H1 (cell line): ENCODE results near the gene OSBP2. TPM values are rescaled to one million over a fixed set of nuclear protein-coding genes. Genes with fewer than 3 reads are reported as not detected.

Experiments used
- CTCF ChIA-PET: fragments of 300-600 bp; sonication (Branson Sonifier 250); formaldehyde crosslinking; loops from one replicate; lab custom pipeline; 2021; ENCODE audit not compliant: partially characterized antibody; lab: Charles Lee
- POLR2A ChIA-PET: fragments of 300-600 bp; sonication (Branson Sonifier 250); formaldehyde crosslinking; loops from one replicate; lab custom pipeline; 2021; ENCODE audit warnings: inconsistent platforms; ENCODE audit not compliant: partially characterized antibody; lab: Charles Lee
- DNase-seq, 2 experiments: peaks; one replicate each; pipeline versions ENCODE4 v3.0.0 to v3.0.0-alpha.2; 2010 to 2022; ENCODE audit warnings: low spot score in 2 of 2, low read depth in 1 of 2, mixed read lengths in 1 of 2
- FAIRE-seq: peaks from 2 replicates; lab custom pipeline; 2011; peaks lifted over from hg19 to GRCh38; lab: Jason Lieb, UNC
- H2AFZ ChIP-seq: 2 replicates; pipeline ENCODE4 v1.8.1; 2012; ENCODE audit warnings: low read length, inconsistent platforms
- H2AK5ac ChIP-seq: 2 replicates; pipeline ENCODE4 v1.6.1; 2013; ENCODE audit warnings: low read depth, low read length
- H2BK120ac ChIP-seq: replicated peaks from 2 replicates; pipeline ENCODE3; 2013; ENCODE audit warnings: low read depth, low read length, inconsistent platforms
- H2BK12ac ChIP-seq: 2 replicates; pipeline ENCODE4 v1.6.1; 2013; ENCODE audit warnings: low read depth, low read length
- H2BK15ac ChIP-seq: 2 replicates; pipeline ENCODE4 v1.6.1; 2013; ENCODE audit warnings: low read length
- H2BK20ac ChIP-seq: 2 replicates; pipeline ENCODE4 v1.6.1; 2013; ENCODE audit warnings: low read length
- H2BK5ac ChIP-seq: 2 replicates; pipeline ENCODE4 v1.6.1; 2013; ENCODE audit warnings: low read depth, low read length
- H3K14ac ChIP-seq: 2 replicates; pipeline ENCODE4 v1.6.1; 2013; ENCODE audit warnings: inconsistent platforms; ENCODE audit not compliant: insufficient read length
- H3K18ac ChIP-seq: 2 replicates; pipeline ENCODE4 v1.6.1; 2013; ENCODE audit warnings: low read length; ENCODE audit errors: extremely low read depth
- H3K23ac ChIP-seq: 2 replicates; pipeline ENCODE4 v1.6.1; 2013; ENCODE audit warnings: inconsistent platforms; ENCODE audit not compliant: insufficient read length
- H3K23me2 ChIP-seq: 2 replicates; pipeline ENCODE4 v1.6.1; 2013; ENCODE audit warnings: low read depth, low read length
- H3K27ac ChIP-seq: 2 replicates; pipeline ENCODE4 v1.6.1; 2011; ENCODE audit warnings: low read depth, low read length, inconsistent platforms
- H3K27me3 ChIP-seq, 4 experiments: replicated peaks in 1 of 4; 1 replicate in 1 of 4; 2 replicates in 3 of 4; pipeline versions ENCODE4 v1.6.1 to v1.8.1; 2011 to 2013; ENCODE audit warnings: low read length in 3 of 4, mild to moderate bottlenecking in 3 of 4, inconsistent platforms in 2 of 4, mixed read lengths in 2 of 4, moderate library complexity in 1 of 4; ENCODE audit not compliant: control insufficient read depth in 3 of 4, insufficient read depth in 3 of 4; ENCODE audit errors: extremely low read depth in 1 of 4
- H3K36me3 ChIP-seq, 4 experiments: 2 replicates each; pipeline versions ENCODE4 v1.6.1 to v1.8.1; 2011 to 2013; ENCODE audit warnings: mild to moderate bottlenecking in 4 of 4, low read length in 3 of 4, moderate library complexity in 2 of 4, control low read depth in 1 of 4, inconsistent platforms in 1 of 4; ENCODE audit not compliant: insufficient read depth in 4 of 4, control insufficient read depth in 2 of 4
- H3K4ac ChIP-seq: replicated peaks from 2 replicates; pipeline ENCODE3; 2013; ENCODE audit warnings: low read length, low read depth, mixed read lengths, inconsistent platforms; ENCODE audit not compliant: insufficient read length
- H3K4me1 ChIP-seq, 4 experiments: replicated peaks in 1 of 4; 1 replicate in 1 of 4; 2 replicates in 3 of 4; pipeline versions ENCODE4 v1.6.1 to v1.8.1; 2011 to 2013; ENCODE audit warnings: low read length in 3 of 4, inconsistent platforms in 2 of 4, mixed read lengths in 1 of 4; ENCODE audit not compliant: insufficient read depth in 4 of 4, control insufficient read depth in 3 of 4
- H3K4me2 ChIP-seq, 2 experiments: 2 replicates each; pipeline versions ENCODE4 v1.6.1 to v1.8.1; 2011 to 2013; ENCODE audit warnings: low read depth in 2 of 2, low read length in 2 of 2, control low read depth in 1 of 2, inconsistent platforms in 1 of 2, mild to moderate bottlenecking in 1 of 2; ENCODE audit not compliant: insufficient read depth in 1 of 2
- H3K4me3 ChIP-seq, 4 experiments: fragments of 200-600, 300-600 bp in 1 of 4; sonication (generic), shearing (Covaris generic), sonication (Bioruptor Twin) in 1 of 4; 2 replicates each; pipeline versions ENCODE4 v1.5.1 to v1.8.1; 2011 to 2016; ENCODE audit warnings: low read length in 4 of 4, low read depth in 3 of 4, control low read depth in 2 of 4, inconsistent platforms in 2 of 4, mild to moderate bottlenecking in 2 of 4, mixed read lengths in 1 of 4, moderate library complexity in 1 of 4; ENCODE audit not compliant: insufficient read depth in 2 of 4; ENCODE audit errors: extremely low read depth in 1 of 4
- H3K56ac ChIP-seq: replicated peaks from 2 replicates; pipeline ENCODE3; 2013; ENCODE audit warnings: low read depth, mild to moderate bottlenecking, mixed read lengths, low read length, inconsistent platforms; ENCODE audit not compliant: insufficient read length
- H3K79me1 ChIP-seq: 2 replicates; pipeline ENCODE4 v1.6.1; 2013; ENCODE audit warnings: low read depth, low read length, control low read depth
- H3K79me2 ChIP-seq, 2 experiments: 2 replicates each; pipeline versions ENCODE4 v1.6.1 to v1.8.1; 2012 to 2013; ENCODE audit warnings: low read length in 2 of 2, mild to moderate bottlenecking in 2 of 2, inconsistent platforms in 1 of 2; ENCODE audit not compliant: insufficient read depth in 2 of 2, control insufficient read depth in 1 of 2
- H3K9ac ChIP-seq, 4 experiments: replicated peaks in 1 of 4; 1 replicate in 1 of 4; 2 replicates in 3 of 4; pipeline versions ENCODE4 v1.6.1 to v1.8.1; 2011 to 2013; ENCODE audit warnings: low read depth in 3 of 4, low read length in 3 of 4, control low read depth in 2 of 4, mild to moderate bottlenecking in 2 of 4, moderate library complexity in 2 of 4, inconsistent platforms in 1 of 4; ENCODE audit errors: extremely low read depth in 1 of 4
- H3K9me3 ChIP-seq, 2 experiments: 2 replicates each; pipeline versions ENCODE4 v1.6.1 to v1.8.1; 2012 to 2013; ENCODE audit warnings: mild to moderate bottlenecking in 2 of 2, moderate library complexity in 2 of 2, control low read depth in 1 of 2, inconsistent platforms in 1 of 2, low read depth in 1 of 2, low read length in 1 of 2, mixed read lengths in 1 of 2; ENCODE audit not compliant: insufficient read depth in 2 of 2
- H4K20me1 ChIP-seq, 2 experiments: replicated peaks in 1 of 2; 2 replicates each; pipeline versions ENCODE3 to v1.8.1; 2011 to 2013; ENCODE audit warnings: inconsistent platforms in 2 of 2, low read length in 2 of 2, mild to moderate bottlenecking in 1 of 2; ENCODE audit not compliant: insufficient read depth in 2 of 2, control insufficient read depth in 1 of 2
- H4K5ac ChIP-seq: 2 replicates; pipeline ENCODE4 v1.6.1; 2013; ENCODE audit warnings: low read length, low read depth, mixed read lengths, inconsistent platforms; ENCODE audit not compliant: insufficient read length
- H4K8ac ChIP-seq: 2 replicates; pipeline ENCODE4 v1.8.0; 2013; ENCODE audit warnings: mild to moderate bottlenecking, moderate library complexity, low read length, inconsistent platforms; ENCODE audit not compliant: insufficient read depth; ENCODE audit errors: extremely low read depth
- H4K91ac ChIP-seq: replicated peaks from 2 replicates; pipeline ENCODE3; 2013; ENCODE audit warnings: low read length, mixed read lengths, inconsistent platforms; ENCODE audit not compliant: insufficient read length
- BCL11A ChIP-seq, 2 experiments: IDR thresholded peaks; one replicate each; pipeline ENCODE4 v1.6.1; 2011; ENCODE audit warnings: low read depth in 2 of 2, low read length in 2 of 2, mild to moderate bottlenecking in 2 of 2
- CBX8 ChIP-seq: fragments of 300-800, 300-1000 bp; sonication (generic); IDR thresholded peaks from 2 replicates; pipeline ENCODE4 v1.7.1; 2016; ENCODE audit warnings: low read depth, low read length, borderline replicate concordance
- EP300 ChIP-seq, 2 experiments: IDR thresholded peaks; 1 replicate in 1 of 2; 2 replicates in 1 of 2; pipeline ENCODE4 v1.6.1; 2011 to 2012; ENCODE audit warnings: low read depth in 2 of 2, low read length in 2 of 2, mild to moderate bottlenecking in 2 of 2, borderline replicate concordance in 1 of 2, inconsistent platforms in 1 of 2, moderate library complexity in 1 of 2
- NANOG ChIP-seq: IDR thresholded peaks from 2 replicates; pipeline ENCODE4 v1.6.1; 2011; ENCODE audit warnings: low read length, low read depth, mild to moderate bottlenecking, inconsistent platforms; ENCODE audit not compliant: insufficient read depth, poor library complexity, severe bottlenecking
- TAF7 ChIP-seq: optimal IDR thresholded peaks from 2 replicates; pipeline ENCODE3; 2011; ENCODE audit warnings: low read depth, mild to moderate bottlenecking, inconsistent platforms, low read length, moderate library complexity, borderline replicate concordance
- WGBS, 2 experiments: shearing (Covaris generic) in 1 of 2; methylation state at CpG; one replicate each; pipeline versions ENCODE4 v1.1.6 to v1.1.7; 2013 to 2015; ENCODE audit warnings: low lambda C conversion rate in 2 of 2, mixed read lengths in 2 of 2, inconsistent platforms in 1 of 2, low coverage in 1 of 2, missing lambda C conversion rate in 1 of 2; ENCODE audit not compliant: insufficient replicate concordance in 2 of 2, insufficient coverage in 1 of 2, insufficient read length in 1 of 2; ENCODE audit errors: extremely low coverage in 1 of 2, missing lambda C conversion rate in 1 of 2; 5-methylcytosine and 5-hydroxymethylcytosine counted together
- polyA plus RNA-seq, 7 experiments: library from polyadenylated mRNA; depleted of rRNA in 3 of 7; stranded (reverse) in 5 of 7; unstranded in 2 of 7; fragments of >200 nt in 5 of 7; fragments of 200-250 nt in 2 of 7; gene quantifications; 1 replicate in 5 of 7; 2 replicates in 1 of 7; 4 replicates in 1 of 7; pipeline versions ENCODE4 v1.2.1 to v1.2.3, GENCODE V29; 2011 to 2013; ENCODE audit warnings: missing spikeins in 2 of 7, mixed read lengths in 2 of 7
- total RNA-seq: library from RNA; stranded (reverse); fragmentation: NEBNext Ultra II Directional; extraction: Animal tissue kit (Norgen Biotek cat#: 25700); gene quantifications from 2 replicates; pipeline ENCODE4 v1.2.1, GENCODE V29; 2021

OSBP2 gene
- total and polyA plus RNA-seq, 2 of the 8 experiments (the other 6 are each of a cell fraction or from before 2014, with no cell fraction given), result 3.4 to 3.7 TPM

DNA sequence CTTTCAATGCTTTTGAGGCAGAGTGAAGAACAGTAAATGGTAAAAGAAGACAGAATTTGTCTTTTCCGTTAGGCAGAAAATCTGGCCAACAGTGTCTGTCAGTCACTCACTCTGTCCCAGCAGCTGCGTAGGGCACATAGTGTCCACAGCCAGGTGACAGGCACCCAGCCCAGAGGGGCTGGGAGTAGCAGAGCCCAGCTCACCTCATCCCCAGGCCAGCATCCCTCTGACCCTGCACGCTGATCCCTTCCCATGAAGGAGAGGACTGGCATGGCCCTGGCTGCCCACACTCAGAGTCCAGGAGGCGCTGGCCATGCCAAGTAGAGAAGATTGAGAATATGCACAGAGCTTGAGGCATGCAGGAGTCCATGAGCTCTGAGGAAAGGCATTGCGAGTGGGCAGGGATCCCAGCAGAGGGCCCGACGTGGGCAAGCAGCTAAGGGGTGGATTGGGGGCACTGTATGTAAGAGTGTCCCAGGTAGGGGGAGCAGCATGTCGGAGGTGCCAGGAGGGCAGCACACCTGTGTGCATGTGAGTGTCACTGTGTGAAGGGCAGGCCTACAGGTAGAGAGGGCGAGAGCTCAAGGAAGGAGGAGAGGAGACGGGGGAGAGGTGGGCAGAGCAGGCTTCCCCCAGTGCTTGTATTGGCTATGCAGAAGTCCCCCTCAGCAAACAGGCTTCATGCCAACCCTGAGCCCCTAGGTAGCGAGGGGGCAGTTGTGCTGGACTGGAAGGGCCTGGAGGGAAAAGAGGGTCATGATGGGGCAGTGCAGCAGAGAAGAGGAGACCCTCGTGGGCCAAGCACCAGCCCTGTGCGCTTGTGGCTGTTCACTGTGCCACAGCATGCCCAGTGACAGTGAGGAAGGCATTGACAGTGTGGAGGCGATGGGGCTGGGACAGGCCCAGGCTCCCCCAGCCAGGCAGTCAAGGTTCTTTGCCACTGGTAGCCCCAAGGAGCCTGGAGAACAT lies 133.8 kb downstream of the OSBP2 start:
- ChIA-PET POLR2A (no interaction called here), CTCF (interaction anchor here (0.6 to 1.2 kb wide), 2 partner anchors 15 to 894 kb away, joined by 3 read pairs; no protein-coding TSS in a partner anchor)
- WGBS, 2 experiments, result 80% methylated on average over 11 of the region's 14 CpGs; no CpG with 5 or more reads in 1 of the 2 experiments
- TF ChIP-seq EP300 (IDR thresholded peaks at IDR 0.05; ENCODE audit: borderline replicate concordance in 1 of 2, low read depth in 2 of 2, low read length in 2 of 2) (no peak), BCL11A (IDR thresholded peaks at IDR 0.05; ENCODE audit: low read depth in 2 of 2, low read length in 2 of 2) (no peak), CBX8 (no peak), TAF7 (no peak), NANOG (no peak)

More for the DNA sequence above, 133.8 kb downstream of the OSBP2 start:
- no peak overlapping the region for H3K4me3 ChIP-seq
- H3K23me2 ChIP-seq, result no peaks in the 10 kb centered on the region; the same call in 1 of the 2 replicates
- FAIRE-seq (no peak), DNase-seq (peak in 1 of 2 experiments; percentile 20)
- H2AFZ ChIP-seq, result no peak overlapping the region
- H3K18ac ChIP-seq, result no peak overlapping the region
- no peaks in the 10 kb centered on the region for H3K9me3 ChIP-seq
- H3K23ac ChIP-seq, result no peak overlapping the region
- no peak overlapping the region for H3K9ac ChIP-seq
- peaks cover 0 to 7% (median 2%) of the 10 kb centered on the region in 4 experiments; a peak in 5 of 7 replicates for H3K4me1 ChIP-seq
- H3K79me1 ChIP-seq, result no peaks in the 10 kb centered on the region; the same call in 1 of the 2 replicates
- no peak overlapping the region for H2BK120ac ChIP-seq
- no peak overlapping the region for H3K4me2 ChIP-seq
- no peaks in the 10 kb centered on the region for H3K36me3 ChIP-seq
- H2BK20ac ChIP-seq, result no peak overlapping the region
- no peak overlapping the region for H3K4ac ChIP-seq
- no peak overlapping the region for H3K27ac ChIP-seq
- no peak overlapping the region for H2BK15ac ChIP-seq
- H4K5ac ChIP-seq, result no peak overlapping the region
- H3K27me3 ChIP-seq, result peaks cover 0 to 8% (median 4%) of the 10 kb centered on the region in 4 experiments; a peak in 5 of 7 replicates
- no peak overlapping the region for H3K56ac ChIP-seq
- no peak overlapping the region for H4K91ac ChIP-seq
- no peaks in the 10 kb centered on the region for H3K79me2 ChIP-seq
- H2BK12ac ChIP-seq, result no peak overlapping the region
- peak overlapping the region; percentile 12; the same call in 1 of the 2 replicates for H4K8ac ChIP-seq
- H3K14ac ChIP-seq, result no peak overlapping the region
- H2BK5ac ChIP-seq, result no peak overlapping the region
- peaks cover 0 to 2% of the 10 kb centered on the region in 2 experiments for H4K20me1 ChIP-seq
- H2AK5ac ChIP-seq, result no peak overlapping the region
